D341Med (cell line): ENCODE results near the gene PDZD4.
A peak's percentile ranks its signal among the peaks of the same experiment; 100 is the strongest.

Experiments
- DNase-seq: peaks from one replicate; pipeline ENCODE4 v3.0.0; 2012; ENCODE audit warnings: low spot score

Gene PDZD4

DNA sequence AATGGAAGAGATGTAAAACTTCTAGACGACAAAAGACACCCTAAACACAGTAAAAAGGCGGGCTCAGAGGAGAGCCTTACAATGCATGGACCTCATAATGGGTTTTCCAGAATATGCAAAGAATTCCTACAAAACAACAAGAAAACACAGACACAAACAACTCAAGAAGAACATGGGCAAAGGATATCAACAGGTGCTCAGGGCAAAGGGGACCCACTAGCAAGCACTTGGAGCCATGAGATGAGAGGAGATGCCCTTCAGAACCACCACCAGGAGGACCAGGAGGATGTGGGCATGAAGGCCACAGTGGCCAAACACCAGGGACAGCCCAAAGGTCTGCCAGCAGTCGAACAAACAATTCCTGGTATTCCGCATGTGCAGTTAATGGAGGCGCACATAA lies 17.2 kb downstream of the PDZD4 start:
- DNase-seq, result no peak

DNA sequence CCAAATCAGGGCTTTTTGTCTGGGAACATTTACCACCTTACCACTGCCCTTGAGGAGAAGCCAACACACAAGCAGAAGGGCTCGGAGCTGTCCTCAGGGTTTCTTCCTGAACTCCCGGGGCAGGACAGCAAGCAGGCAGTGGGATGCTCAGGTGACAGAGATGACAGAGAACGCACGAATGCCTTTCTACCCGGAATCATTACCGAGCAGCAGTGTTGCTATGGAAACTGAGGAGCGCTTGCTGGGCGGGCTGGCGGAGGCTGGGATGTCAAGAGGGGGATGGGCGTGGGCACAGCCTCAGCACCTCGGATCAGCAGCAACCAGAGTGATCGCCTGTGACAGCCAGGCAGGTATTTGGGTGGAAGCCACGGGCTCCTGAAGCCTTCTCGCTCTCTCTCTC lies 18.1 kb downstream of the PDZD4 start:
- DNase-seq, result no peak

DNA sequence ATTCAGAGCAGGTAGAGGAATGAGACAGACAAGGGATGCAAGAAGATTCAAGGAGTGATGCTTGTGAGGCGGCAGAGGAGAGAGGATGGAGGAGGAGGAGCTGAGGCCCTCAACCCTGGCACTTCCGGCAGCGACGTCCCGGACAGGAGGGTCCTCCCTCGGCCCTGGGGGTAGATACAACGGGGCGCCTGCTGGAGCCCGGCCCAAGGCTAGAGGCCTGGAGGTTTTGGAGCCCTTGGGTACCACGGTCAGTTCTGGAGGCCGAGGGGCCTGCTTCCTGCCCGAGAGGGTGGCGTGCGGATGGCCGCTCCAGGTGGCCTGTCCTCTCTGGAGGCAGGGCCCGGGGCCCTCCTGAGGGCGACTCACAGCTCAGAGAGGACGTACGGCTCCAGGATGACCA lies 22.4 kb downstream of the PDZD4 start:
- DNase-seq, result no peak

DNA sequence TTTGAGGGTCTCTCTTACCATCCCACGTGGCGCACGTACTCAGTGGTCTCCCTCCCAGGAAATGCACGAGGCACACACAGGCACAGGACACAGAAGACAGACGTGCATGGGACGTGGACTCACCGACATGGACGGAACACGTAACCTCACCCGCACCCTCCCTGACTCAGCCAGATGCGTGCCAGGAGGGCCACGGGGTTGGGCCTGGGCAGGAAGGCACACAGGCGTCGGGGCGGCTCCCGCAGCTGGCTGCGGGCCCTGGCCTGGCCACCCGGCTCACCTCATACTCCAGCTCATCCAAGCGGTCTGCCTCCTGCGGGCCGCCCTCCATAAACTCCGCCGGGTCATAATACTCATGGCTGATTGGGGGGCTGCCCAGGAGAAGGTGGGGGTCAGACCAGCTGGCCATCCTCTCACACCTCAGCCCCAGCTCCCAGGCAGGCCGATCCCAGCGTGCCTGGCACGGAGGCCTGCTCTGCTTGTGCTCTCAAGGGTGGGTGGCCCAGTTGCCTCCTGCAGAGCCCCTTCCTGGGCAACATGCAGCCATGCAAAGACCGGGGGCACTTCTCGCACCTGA lies 23.3 kb downstream of the PDZD4 start:
- no peak for DNase-seq

DNA sequence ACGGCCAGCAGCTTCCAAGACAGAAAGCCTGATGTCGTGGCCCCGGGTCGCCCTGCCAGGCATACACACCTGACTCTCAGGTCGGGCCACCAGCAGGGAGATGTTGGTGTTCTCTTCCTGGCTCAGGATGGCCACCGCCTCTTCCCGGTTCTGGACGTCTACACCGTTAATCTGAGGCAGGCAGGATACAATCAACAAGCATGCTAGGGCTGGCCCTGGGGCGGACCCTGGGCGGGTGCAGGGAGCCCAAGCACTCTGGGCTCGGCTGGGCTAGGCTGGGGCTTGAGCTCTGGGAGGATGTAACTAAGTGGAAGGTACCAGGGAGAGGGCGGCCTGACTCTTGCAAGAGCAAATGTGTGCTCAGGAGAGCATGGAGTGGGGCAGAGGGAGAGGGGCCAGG lies 24.9 kb downstream of the PDZD4 start:
- no peak for DNase-seq

DNA sequence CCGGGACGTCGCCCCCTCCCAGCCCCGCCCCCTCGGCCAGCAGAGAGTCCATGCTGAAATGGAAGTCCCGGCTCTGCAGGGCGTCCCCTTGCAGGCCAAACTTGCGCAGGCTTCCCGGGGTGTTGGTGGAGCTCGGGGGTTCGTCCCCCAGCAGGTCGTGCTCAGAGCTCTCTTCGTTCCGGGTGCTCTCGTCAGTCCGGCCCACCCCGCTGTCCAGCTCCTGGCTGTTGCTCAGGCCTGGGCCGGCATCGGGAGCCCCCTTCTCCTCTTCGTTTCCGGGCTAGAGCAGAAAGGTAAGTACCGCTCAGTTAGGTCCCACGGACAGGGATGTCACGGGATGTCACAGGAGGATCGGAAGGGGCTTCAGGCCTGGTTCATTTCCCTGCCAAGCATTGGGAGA lies 25.7 kb downstream of the PDZD4 start:
- no peak for DNase-seq

DNA sequence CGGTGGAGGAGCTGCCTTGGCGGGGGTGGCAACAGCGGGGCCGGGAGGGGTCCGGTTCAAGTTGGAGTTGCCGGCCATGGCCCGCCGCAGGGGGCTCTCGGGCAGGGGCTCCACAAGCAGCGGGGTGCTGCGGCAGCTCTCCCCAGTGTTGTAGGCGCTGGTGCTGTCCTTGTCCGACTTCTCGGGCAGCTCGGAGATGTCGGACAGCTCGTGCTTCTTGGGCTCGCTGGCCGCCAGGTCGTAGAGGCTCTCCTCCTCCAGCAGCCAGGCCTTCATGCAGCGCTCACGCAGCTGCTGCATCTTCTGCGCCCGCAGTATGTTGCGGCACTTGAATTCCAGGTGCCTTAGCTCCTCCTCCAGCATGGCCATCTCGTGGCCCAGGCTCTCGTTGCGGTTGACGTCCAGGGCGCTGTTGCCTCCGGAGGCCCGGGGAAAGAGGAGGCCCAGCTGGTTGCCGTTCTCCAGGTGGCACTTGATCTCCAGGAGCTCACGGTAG lies 26.2 kb downstream of the PDZD4 start:
- no peak for DNase-seq

DNA sequence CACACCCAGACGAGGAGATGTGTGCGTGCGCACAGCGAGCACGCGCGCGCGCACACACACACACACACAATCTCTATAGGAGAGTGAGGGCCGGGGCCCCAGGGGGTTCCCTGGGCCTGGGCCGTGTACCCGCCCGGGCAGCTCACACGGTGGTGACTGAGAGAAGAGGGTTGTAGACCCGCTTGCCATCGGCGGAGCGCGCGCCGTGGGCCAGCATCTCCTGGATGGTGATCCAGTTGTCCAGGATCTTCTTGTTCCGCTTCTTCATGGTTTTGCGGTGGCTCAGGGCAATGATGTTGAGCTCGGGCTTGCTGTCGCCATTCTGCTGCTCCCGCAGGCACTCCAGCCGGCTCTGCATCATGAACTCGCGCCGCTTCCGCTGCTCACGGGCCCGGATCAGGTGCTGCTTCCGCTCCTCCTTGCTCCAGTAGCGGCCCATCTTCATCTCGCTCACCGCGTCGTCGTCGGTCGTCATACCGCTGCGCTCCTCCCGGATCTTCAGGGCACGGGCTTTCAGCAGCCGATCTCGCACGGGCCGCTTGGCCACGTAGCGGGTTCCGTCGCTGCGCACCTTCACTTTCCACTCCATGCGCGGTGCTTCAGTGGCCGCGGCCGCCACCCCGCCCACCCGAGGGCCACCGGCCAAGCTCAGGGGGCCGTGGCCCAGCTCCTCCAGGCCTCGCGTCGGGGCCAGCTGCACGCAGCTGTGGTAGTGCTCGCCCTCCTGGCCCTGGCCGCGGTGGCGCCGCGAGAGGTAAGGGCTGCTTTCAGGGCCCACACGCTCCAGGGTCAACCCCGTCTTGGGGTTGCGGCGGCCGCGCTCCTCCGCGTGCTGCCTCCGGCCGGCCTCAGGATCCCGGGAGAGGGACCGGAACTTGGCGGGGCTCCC lies 26.9 kb downstream of the PDZD4 start:
- DNase-seq, result no peak

DNA sequence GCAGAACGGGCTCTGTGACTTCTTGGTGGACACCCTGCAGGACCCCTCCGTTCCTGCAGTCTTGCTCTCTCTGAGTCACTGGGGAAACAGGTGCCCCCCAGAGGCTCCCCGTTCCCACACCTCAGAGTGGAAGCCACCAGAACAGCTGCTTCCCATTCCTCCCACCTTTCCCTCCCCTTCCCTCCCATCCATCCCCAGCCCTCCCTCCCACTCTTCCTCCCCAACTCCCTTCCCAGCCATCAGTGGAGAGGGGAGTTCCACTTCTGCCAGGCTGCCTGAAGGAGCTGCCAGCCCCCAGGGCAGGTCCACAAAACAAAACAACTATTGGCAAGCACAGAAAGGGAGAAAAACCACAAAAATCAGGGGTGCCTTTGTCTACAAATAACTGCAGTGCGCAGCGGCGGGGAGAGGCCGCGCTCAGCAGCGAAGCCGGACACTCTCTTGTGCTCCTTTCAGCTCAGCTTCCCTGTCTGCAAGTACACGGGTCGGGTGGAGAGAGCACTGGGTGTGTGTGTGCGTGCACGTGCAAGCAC lies 27.8 kb downstream of the PDZD4 start:
- DNase-seq, result no peak

DNA sequence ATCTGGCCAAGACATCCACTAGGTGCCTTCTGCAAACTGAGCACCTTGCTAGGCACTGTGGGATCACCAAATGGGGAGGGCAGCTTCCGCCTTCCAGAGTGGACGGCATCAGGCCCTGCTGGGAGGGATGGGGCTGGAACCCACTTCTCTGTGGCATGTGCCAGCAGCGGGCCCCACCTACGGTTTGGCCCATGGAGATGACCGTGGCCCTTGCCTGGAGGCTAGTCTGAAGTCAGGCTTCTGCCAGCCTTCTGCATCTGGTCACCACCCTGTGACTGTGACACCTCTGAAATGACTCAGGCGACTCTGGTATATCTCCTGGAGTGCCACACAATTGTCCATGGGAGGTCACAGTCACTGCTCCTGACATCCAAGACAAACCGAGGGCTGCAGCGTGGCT lies 28.7 kb downstream of the PDZD4 start:
- DNase-seq, result no peak

DNA sequence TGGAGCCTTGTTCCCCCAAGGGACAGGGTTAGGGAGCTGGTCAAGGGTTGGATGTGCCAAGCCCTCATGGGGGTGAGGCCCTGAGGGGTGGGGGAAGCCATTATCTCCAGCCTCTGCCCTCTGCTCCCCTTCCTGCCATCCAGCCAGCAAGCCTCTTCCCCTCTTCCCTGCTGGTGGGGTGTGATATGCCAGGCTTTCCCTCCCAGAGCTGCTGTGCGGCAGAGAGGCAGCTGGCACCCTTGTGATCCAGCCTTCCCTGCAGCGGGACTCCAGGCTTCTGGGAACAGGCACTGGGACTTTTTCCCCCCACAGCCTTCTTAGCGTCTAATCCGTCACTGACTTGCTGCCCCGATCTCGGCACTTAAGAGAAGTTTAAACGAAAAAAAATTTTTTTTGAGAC lies 29.6 kb downstream of the PDZD4 start:
- DNase-seq, result no peak

DNA sequence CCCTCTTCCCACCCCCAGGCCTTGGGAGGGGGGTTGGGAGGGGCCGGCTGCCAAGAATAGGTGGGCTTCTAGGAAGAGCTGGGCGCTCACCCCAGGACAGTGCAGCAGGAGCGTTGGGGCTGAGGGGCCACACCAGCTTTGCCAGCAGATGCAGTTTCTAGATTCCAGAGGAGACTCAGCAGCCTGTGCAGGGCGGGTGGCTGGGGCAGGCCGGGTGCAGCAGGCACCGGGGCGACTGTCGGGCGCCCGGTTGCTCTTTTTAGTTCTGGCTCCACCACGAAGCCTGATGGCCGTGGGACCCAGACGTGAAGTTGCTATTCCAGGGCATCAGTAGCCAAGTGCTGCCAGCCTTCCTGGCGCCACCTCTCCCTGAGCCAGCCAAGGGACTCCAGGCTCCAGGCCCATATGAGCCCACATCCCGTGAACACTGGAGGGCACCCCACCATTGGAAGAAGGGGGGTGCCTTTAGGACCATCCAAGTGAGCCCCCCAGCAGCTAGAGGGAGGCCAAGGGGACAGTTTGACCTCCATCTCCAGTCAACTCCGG lies 30.1 kb downstream of the PDZD4 start:
- DNase-seq, result no peak

DNA sequence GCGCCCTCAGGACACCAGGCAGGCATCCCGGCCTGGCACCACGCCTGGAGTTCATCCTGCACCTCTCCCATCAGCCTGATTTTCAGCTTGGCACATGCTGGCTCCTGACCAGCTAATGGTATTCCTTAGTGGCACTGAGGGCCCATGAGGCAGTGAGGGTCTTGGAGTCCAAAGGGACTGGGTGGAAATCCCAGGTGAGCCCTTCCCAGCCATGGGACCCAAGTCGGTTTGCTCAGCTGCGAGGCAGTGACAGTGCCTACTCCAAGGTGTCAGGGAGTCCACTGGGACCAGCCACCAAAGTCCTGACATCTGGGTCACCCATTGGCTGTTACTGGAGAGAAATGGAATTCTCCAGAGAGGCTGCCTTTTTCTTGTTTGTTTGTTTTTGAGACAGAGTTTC lies 31.0 kb downstream of the PDZD4 start:
- no peak for DNase-seq

DNA sequence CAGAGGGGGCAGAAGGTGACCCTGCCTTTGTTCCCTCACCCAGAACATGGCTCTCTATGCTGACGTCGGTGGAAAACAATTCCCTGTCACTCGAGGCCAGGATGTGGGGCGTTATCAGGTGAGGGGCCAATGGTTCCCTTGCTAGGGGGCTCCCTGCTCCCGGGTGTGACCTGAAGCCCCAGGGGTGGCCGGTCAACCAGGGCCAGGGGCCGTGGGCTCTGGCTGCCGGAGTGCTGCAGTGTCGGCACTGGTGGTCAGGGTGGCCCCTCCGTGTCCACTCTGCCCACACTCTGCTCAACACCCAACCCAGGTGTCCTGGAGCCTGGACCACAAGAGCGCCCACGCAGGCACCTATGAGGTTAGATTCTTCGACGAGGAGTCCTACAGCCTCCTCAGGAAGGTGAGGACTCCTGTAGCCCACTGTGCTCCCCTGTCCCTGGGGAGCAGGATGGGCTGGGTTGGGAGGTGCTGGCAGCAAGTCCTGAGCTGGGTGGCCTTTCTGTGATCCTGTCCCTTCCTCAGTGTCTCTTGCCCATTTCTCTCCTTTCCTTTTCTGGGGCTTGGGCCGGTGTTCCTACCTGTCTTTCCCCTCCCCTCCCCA lies 32.8 kb downstream of the PDZD4 start:
- no peak for DNase-seq

DNA sequence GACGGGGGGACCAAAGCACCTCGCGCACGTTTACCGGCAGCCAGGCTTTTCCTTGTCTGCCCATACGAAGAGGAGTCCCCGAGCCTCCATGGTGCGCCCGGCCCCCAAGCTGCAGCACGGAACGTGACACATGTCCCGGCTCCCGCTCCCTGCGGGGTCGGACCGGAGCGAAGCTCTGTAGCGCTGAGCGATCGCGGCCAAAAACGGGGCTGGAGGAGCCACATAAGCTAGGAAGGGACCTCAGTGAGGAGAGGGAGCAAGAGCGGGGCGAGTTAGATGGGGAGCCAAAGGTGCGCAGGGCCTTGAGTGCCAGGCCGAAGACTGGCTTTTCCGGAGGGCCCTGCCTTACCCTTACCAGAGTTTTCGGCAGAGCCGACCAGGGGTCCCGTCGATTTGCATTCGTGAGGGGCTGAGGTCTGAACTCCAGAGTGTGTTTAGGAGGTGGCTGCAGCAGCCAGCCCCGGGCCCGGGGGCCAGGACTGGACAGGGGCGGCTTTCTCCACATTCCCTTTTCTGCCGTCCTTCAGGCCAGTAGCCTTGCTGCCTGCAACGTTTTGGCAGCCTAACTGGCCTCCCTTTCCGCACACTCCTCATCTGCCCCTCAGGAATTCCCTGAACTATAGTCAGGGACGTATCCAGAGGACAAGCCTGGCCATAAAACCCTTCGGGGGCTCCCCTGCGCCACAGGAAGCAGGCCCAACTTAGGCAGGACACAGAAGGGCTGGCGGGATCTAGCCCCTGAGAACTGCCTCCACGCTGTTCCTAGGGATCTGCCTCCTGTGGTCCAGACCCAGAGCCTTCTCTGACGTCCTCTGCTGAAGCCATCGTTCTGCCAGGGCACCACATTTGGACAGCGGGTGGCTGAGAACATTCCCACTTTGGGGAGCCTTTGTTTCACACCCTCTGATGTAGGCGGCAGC lies 35.2 kb downstream of the PDZD4 start:
- peak; percentile 44 for DNase-seq

DNA sequence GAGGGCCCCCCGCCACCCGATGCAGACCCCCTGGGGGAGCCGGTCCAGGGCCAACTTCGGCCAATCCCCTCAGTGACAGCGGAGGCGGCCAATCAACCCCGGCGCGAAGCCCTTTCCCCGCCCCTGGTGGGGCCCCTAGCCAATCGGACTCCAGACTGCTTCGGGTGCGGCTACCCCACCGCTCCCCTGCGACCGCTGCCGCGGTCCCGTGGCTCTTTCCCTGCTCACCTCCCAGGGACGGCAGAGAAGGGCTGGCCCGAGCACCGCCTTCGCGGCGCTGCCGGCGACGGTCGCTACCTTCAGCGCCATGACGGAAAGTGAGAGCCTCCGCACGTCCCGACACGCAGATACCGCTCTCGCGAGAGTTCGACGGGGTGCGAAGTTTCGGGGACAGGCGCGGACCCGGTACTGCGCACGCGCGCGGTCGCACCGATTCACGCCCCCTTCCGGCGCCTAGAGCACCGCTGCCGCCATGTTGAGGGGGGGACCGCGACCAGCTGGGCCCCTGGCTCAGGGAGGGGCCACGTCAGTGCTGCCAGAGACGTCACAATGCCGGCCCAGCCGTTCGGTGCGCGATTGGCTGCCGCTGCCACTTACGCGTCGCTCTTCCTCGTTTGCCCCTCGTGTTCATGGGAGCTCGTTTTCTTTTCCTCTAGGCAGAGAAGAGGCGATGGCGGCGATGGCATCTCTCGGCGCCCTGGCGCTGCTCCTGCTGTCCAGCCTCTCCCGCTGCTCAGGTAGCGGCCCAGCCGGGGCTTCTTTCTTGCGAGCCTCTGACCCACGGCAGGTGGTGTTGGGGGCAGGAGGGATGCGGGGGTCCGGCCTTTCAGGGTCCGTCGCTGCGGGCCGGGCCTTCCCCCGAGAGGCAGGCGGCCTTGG lies 36.1 kb downstream of the PDZD4 start, which contains the start of the genes IDH3G and SSR4:
Gene IDH3G (minus strand): TSS at position 358 of the 879 bp plus-strand sequence. CDS start 49 bp downstream, at position 309.
Gene SSR4 (plus strand): TSS at position 651 of the 879 bp plus-strand sequence. CDS start 20 bp downstream, at position 671.
- DNase-seq, result peak; percentile 96

DNA sequence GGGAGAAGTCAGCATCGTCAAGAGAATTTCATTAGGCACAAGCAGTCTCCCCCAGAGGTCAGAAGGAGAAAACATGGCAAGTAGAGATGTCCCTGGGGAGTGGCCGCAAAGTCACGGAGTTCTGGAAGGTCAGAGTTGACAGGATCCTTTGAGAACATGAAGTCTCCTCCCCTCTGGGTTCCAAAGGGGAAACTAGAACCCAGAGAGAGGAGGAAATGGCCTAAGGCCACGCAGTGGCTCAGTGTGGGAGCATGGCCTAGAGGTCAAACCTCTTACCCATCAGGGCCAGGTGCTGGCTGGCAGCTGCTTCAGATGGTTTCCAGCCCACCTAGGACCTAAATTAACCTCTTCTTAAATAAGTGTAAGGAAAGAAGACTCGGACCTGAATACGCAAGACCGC lies 37.1 kb downstream of the PDZD4 start:
- no peak for DNase-seq

DNA sequence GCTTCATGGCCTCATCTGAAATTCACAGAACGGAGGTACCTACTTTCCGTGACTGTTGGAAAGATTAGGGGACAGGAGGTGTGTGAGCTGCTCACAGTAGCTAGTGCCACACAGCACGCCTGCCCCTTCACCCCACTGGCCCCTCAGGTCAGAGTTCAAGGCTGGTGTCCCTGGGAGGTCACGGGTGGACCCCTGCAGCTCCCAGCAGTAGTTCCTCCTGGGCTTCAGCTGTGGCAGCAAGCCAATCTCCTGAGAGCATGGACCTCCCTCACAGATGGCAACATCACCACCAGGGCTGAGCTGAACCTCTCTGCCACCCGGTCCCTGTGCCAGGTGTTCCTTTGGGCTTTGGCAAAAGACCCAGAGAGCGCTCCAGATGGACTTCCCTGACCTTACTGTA lies 38.0 kb downstream of the PDZD4 start:
- DNase-seq, result no peak

DNA sequence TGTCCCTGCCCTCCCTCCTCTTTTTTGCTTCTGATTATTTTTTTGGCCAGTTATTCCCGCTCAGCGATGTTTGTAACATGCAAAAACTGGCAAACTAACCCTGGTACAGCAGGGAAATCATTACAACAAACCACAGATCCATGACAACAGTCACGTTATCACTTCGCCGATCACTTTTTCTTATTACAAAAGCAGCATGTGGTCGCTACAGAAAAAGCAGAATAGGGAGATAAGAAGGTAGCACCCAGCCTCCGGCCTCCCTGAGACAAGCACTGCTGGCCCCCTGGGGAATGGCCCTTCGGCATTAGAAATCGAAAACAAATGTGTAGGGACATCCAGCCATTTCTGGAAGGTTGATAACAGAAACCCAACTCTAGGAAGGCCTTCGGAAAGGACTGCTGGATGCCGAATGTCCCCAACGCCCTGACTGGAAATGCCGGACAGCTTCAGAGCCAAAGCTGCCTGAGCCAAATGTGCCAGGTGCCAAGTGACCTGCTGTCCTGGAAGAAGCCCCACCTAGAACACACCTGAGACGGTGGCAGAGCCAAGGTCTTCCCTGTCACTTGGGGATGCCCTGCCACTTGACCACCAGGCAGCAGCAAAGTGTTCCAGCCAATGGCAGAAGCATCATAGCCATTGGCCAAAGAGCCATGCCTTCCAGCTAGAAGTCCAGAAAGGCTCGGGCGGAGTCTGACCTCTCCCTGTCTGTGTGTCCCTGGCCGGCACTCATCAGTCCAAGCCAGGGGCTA lies 39.1 kb downstream of the PDZD4 start:
- DNase-seq, result no peak

DNA sequence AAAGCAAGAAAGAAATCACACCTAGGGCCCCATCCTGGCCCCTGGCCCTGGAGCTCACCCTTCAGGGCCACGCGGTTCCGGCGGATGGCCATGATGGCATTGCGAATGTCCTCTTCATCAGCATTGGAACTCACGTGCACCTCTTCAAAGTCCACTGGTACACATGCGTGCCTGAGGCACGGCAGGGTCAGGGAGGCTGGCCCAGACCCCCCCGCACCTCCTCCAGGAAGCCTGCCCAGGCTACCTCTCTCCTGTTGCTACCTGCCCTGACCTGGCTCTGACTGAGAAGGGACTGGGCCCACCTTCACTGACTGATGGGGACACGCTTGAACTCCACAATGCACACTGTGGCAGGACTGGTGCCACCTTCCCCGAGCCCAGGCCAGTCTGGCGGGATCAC lies 40.7 kb downstream of the PDZD4 start:
- DNase-seq, result no peak
